Activated T-cell treated with anti-CD3 and anti-CD28 coated beads, Interleukin-2, amount 50 U/mL, for 24 hours (primary cell): ENCODE data around the gene VPS37C.
A peak's percentile ranks its signal among the peaks of the same experiment; 100 is the strongest.
"Not testable (repeated sequence)": the region's sequence is repeated elsewhere in the genome, so short reads cannot be mapped to it uniquely, and the experiment has no call there.

Source experiments
- DNase-seq: peaks from one replicate; pipeline ENCODE4 v3.0.0-alpha.2; 2020
- H3K27ac Mint-ChIP-seq: 2 replicates; pipeline ENCODE4 v1.8.0; 2020; ENCODE audit warnings: mild to moderate bottlenecking, mixed read lengths
- H3K27me3 Mint-ChIP-seq: 2 replicates; pipeline ENCODE4 v1.8.0; 2020; ENCODE audit warnings: mixed read lengths
- H3K36me3 Mint-ChIP-seq: 2 replicates; pipeline ENCODE4 v1.8.0; 2020; ENCODE audit warnings: low read depth, mixed read lengths
- H3K4me1 Mint-ChIP-seq: 2 replicates; pipeline ENCODE4 v1.8.0; 2020; ENCODE audit warnings: low read depth, mixed read lengths
- H3K4me3 Mint-ChIP-seq: 2 replicates; pipeline ENCODE4 v1.8.0; 2020; ENCODE audit warnings: mild to moderate bottlenecking, moderate library complexity, mixed read lengths
- H3K9me3 Mint-ChIP-seq: 2 replicates; pipeline ENCODE4 v1.8.0; 2020; ENCODE audit warnings: mixed read lengths

The VPS37C gene

GRCh38 chr11:61161190-61162091, at the start of gene VPS37C:
TSS of gene VPS37C (minus strand) at chr11:61161426. CDS start at chr11:61138829, 22,597 bp downstream.
- DNase-seq, result peak; percentile 97
- Mint-ChIP-seq H3K4me1 (peaks cover 64% of the 10 kb centered on the region), H3K27me3 (no peaks in the 10 kb centered on the region)

GRCh38 chr11:61210629-61211028, 49.4 kb upstream of the VPS37C start:
- H3K9me3 Mint-ChIP-seq, H3K36me3 Mint-ChIP-seq, H3K4me1 Mint-ChIP-seq, H3K4me3 Mint-ChIP-seq, H3K27me3 Mint-ChIP-seq, DNase-seq, H3K27ac Mint-ChIP-seq: not testable (repeated sequence)

More at GRCh38 chr11:61161190-61162091, at the start of gene VPS37C:
- H3K9me3 Mint-ChIP-seq, result peaks cover 2% of the 10 kb centered on the region
- peaks cover 13% of the 10 kb centered on the region for H3K36me3 Mint-ChIP-seq
- peak within 1 kb of the TSS; percentile 96 for H3K27ac Mint-ChIP-seq
- peak within 1 kb of the TSS; percentile 87 for H3K4me3 Mint-ChIP-seq

- not testable (repeated sequence) for H3K27ac Mint-ChIP-seq, H3K27me3 Mint-ChIP-seq, H3K4me3 Mint-ChIP-seq, DNase-seq, H3K36me3 Mint-ChIP-seq, H3K9me3 Mint-ChIP-seq, H3K4me1 Mint-ChIP-seq
Observed at GRCh38 chr11:61207636-61208310, 46.5 kb upstream of the VPS37C start.

GRCh38 chr11:61204502-61205059, 43.4 kb upstream of the VPS37C start:
- H3K27me3 Mint-ChIP-seq, result peaks cover 23% of the 10 kb centered on the region
- H3K4me1 Mint-ChIP-seq, H3K27ac Mint-ChIP-seq, DNase-seq, H3K4me3 Mint-ChIP-seq, H3K36me3 Mint-ChIP-seq, H3K9me3 Mint-ChIP-seq: not testable (repeated sequence)

GRCh38 chr11:61203873-61204272, 42.6 kb upstream of the VPS37C start:
- H3K4me3 Mint-ChIP-seq, H3K4me1 Mint-ChIP-seq, DNase-seq, H3K9me3 Mint-ChIP-seq, H3K36me3 Mint-ChIP-seq, H3K27ac Mint-ChIP-seq: not testable (repeated sequence)
- H3K27me3 Mint-ChIP-seq, result peaks cover 23% of the 10 kb centered on the region

GRCh38 chr11:61202950-61203746, 41.9 kb upstream of the VPS37C start, which contains the start of gene PGA3:
TSS of gene PGA3 (plus strand) at chr11:61203515. CDS start at chr11:61203565, 50 bp downstream.
- not testable (repeated sequence) for H3K4me1 Mint-ChIP-seq, DNase-seq, H3K27ac Mint-ChIP-seq, H3K9me3 Mint-ChIP-seq, H3K36me3 Mint-ChIP-seq, H3K4me3 Mint-ChIP-seq
- H3K27me3 Mint-ChIP-seq, result peaks cover 23% of the 10 kb centered on the region

GRCh38 chr11:61201476-61201875, 40.2 kb upstream of the VPS37C start:
- Mint-ChIP-seq H3K4me3 (no peak overlapping the region), H3K36me3 (no peaks in the 10 kb centered on the region), H3K27ac (no peak overlapping the region), H3K4me1 (no peaks in the 10 kb centered on the region), H3K27me3 (peaks cover 23% of the 10 kb centered on the region), H3K9me3 (no peaks in the 10 kb centered on the region)
- no peak for DNase-seq

GRCh38 chr11:61198948-61199523, 37.8 kb upstream of the VPS37C start:
- no peaks in the 10 kb centered on the region for H3K9me3 Mint-ChIP-seq
- H3K4me3 Mint-ChIP-seq, result no peak overlapping the region
- no peak for DNase-seq
- H3K27ac Mint-ChIP-seq, result no peak overlapping the region
- H3K36me3 Mint-ChIP-seq, result no peaks in the 10 kb centered on the region
- no peaks in the 10 kb centered on the region for H3K4me1 Mint-ChIP-seq
- H3K27me3 Mint-ChIP-seq, result peaks cover 21% of the 10 kb centered on the region

- Mint-ChIP-seq H3K4me1 (no peaks in the 10 kb centered on the region), H3K27me3 (peaks cover 26% of the 10 kb centered on the region), H3K36me3 (no peaks in the 10 kb centered on the region), H3K9me3 (no peaks in the 10 kb centered on the region), H3K4me3 (no peak overlapping the region), H3K27ac (no peak overlapping the region)
- DNase-seq, result no peak
Observed at GRCh38 chr11:61198361-61198760, 37.1 kb upstream of the VPS37C start.

GRCh38 chr11:61195719-61196118, 34.5 kb upstream of the VPS37C start:
- Mint-ChIP-seq H3K9me3 (no peaks in the 10 kb centered on the region), H3K4me1 (no peaks in the 10 kb centered on the region), H3K27ac (no peak overlapping the region), H3K36me3 (no peaks in the 10 kb centered on the region), H3K4me3 (no peak overlapping the region), H3K27me3 (peaks cover 14% of the 10 kb centered on the region)
- DNase-seq, result no peak

- no peaks in the 10 kb centered on the region for H3K9me3 Mint-ChIP-seq
- no peak overlapping the region for H3K27ac Mint-ChIP-seq
- H3K4me3 Mint-ChIP-seq, result no peak overlapping the region
- H3K36me3 Mint-ChIP-seq, result no peaks in the 10 kb centered on the region
- DNase-seq, result no peak
- H3K27me3 Mint-ChIP-seq, result peaks cover 12% of the 10 kb centered on the region
- H3K4me1 Mint-ChIP-seq, result no peaks in the 10 kb centered on the region
Observed at GRCh38 chr11:61194981-61195695, 33.9 kb upstream of the VPS37C start.

GRCh38 chr11:61194169-61194671, 33.0 kb upstream of the VPS37C start:
- Mint-ChIP-seq H3K4me1 (no peaks in the 10 kb centered on the region), H3K9me3 (no peaks in the 10 kb centered on the region), H3K27me3 (peaks cover 10% of the 10 kb centered on the region), H3K36me3 (no peaks in the 10 kb centered on the region), H3K27ac (no peak overlapping the region), H3K4me3 (no peak overlapping the region)
- DNase-seq, result no peak

- H3K4me1 Mint-ChIP-seq, result no peaks in the 10 kb centered on the region
- no peak overlapping the region for H3K4me3 Mint-ChIP-seq
- H3K36me3 Mint-ChIP-seq, result no peaks in the 10 kb centered on the region
- no peak for DNase-seq
- no peaks in the 10 kb centered on the region for H3K9me3 Mint-ChIP-seq
- H3K27me3 Mint-ChIP-seq, result peaks cover 10% of the 10 kb centered on the region
- H3K27ac Mint-ChIP-seq, result no peak overlapping the region
Observed at GRCh38 chr11:61193596-61193995, 32.4 kb upstream of the VPS37C start.
